ENCODE data around the gene ADCY6. TPM values are rescaled to one million over a fixed set of nuclear protein-coding genes. Genes with fewer than 3 reads are reported as not detected.

The ADCY6 gene
- total and polyA plus RNA-seq, 2 donors (not counting 3 experiments of a cell fraction or from before 2014, with no cell fraction given) = 37.0 to 46.2 TPM

- BruUV-seq (replicated peaks) = no TSS peak
Observed at GRCh38 chr12:48831257-48831656, 42.4 kb upstream of the ADCY6 start.

More at GRCh38 chr12:48831257-48831656, 42.4 kb upstream of the ADCY6 start:
- Histone ChIP-seq H3K79me2 (ENCODE audit: control insufficient read depth, insufficient read depth, low read length) (no peaks in the 10 kb centered on the region), H4K20me1 (replicated peaks; ENCODE audit: control insufficient read depth, extremely low read depth, insufficient read depth, low read length) (no peaks in the 10 kb centered on the region), H3K4me2 (ENCODE audit: insufficient read depth, low read length) (no peak overlapping the region), H3K9ac (replicated peaks; ENCODE audit: extremely low read depth, insufficient read depth, low read length) (no peak overlapping the region), H3K4me1 (ENCODE audit: control insufficient read depth, extremely low read depth, insufficient read depth, low read length) (no peaks in the 10 kb centered on the region), H3K36me3 (ENCODE audit: control insufficient read depth in 2 of 2, extremely low read depth in 1 of 2, insufficient read depth in 2 of 2, low read length in 2 of 2) (peaks cover 25 to 76% of the 10 kb centered on the region in 2 experiments), H3K9me3 (replicated peaks; ENCODE audit: control insufficient read depth, insufficient read depth, low read length) (no peaks in the 10 kb centered on the region), H2AFZ (ENCODE audit: low read depth, low read length) (no peak overlapping the region), H3K27me3 (ENCODE audit: control insufficient read depth in 2 of 2, insufficient read depth in 2 of 2, low read length in 2 of 2) (no peaks in the 10 kb centered on the region), H3K4me3 (replicated peaks in 1 of 3; ENCODE audit: insufficient read depth in 1 of 3, low read depth in 1 of 3, low read length in 3 of 3) (no peak overlapping the region), H3K27ac (ENCODE audit: insufficient read depth, low read depth, low read length) (no peak overlapping the region), H3K9me1 (replicated peaks; ENCODE audit: control insufficient read depth, extremely low read depth, insufficient read depth, low read length) (no peaks in the 10 kb centered on the region)
- intact Hi-C loops (cut with micrococcal nuclease) = no loop called here
- FAIRE-seq (no peak), DNase-seq (ENCODE audit: low read depth, low spot score) (no peak)
- CTCF ChIA-PET = interaction anchor here (1.2 kb wide), 1 partner anchor 22 kb away, joined by 3 read pairs; no protein-coding TSS in a partner anchor
- dilution Hi-C loops (cut with MboI; ENCODE audit: extremely low pct_ligation_motif_present, low sequenced_read_pairs) = no loop called here
- POLR2A ChIA-PET = no interaction called here
- TF ChIP-seq EZH2 (IDR thresholded peaks at IDR 0.05; ENCODE audit: borderline replicate concordance, low read depth, low read length, severe bottlenecking) (no peak), MYC (IDR thresholded peaks at IDR 0.05; ENCODE audit: low read depth, low read length) (no peak), POLR2A (IDR thresholded peaks at IDR 0.05; ENCODE audit: low read depth, low read length) (no peak), FOS (IDR thresholded peaks at IDR 0.05; ENCODE audit: borderline replicate concordance, insufficient read depth, low read length) (no peak), GATA2 (IDR thresholded peaks at IDR 0.05; ENCODE audit: insufficient read depth, insufficient read length, low read depth, low read length) (no peak), CTCF (IDR thresholded peaks at IDR 0.05; ENCODE audit: extremely low read depth in 1 of 2, insufficient read depth in 1 of 2, low read depth in 1 of 2, low read length in 2 of 2) (no peak), JUN (IDR thresholded peaks at IDR 0.05; ENCODE audit: borderline replicate concordance, insufficient read depth, insufficient read length, low read depth) (no peak), POLR2AphosphoS5 (IDR thresholded peaks at IDR 0.05; ENCODE audit: insufficient read depth, low read depth, low read length) (no peak)
- TF ChIP-seq, protein P1, sequence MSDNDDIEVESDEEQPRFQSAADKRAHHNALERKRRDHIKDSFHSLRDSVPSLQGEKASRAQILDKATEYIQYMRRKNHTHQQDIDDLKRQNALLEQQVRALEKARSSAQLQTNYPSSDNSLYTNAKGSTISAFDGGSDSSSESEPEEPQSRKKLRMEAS (IDR thresholded peaks at IDR 0.05; ENCODE audit: insufficient read depth, insufficient read length) = no peak
